ENCODE data around the gene TSPAN3. TPM values are rescaled to one million over a fixed set of nuclear protein-coding genes. Genes with fewer than 3 reads are reported as not detected.

The TSPAN3 gene
- total RNA-seq, 2 experiments from 2014 or later = 35.2 to 47.2 TPM

DNA sequence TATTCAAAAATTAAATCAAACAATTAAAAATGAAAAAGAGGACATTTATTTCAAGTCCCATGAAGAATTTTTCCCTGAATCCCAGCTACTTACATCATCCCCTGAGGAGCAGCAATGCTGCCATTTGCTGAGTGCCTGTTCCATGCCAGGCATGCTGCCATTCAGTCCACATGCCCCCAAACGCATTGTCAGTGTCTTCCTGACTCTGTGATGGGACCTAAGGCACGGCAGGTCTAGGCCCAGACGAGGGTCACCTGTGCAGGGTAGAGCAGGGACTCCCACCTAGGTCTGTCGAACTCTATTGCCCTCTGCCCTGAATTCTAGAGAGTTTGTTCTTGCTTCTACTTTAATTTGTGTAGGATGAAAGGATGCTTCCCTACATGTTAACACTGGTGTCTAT, 68.9 kb downstream of the TSPAN3 start:
- intact Hi-C loops (cut with micrococcal nuclease; ENCODE audit: unreplicated experiment) = loop anchor here (2.0 to 10.0 kb wide), 2 partner anchors 97 to 537 kb away; partner anchors contain the start of gene SCAPER
- Histone ChIP-seq H3K9me2 (ENCODE audit: insufficient read depth, low read length) (no peaks in the 10 kb centered on the region), H3K27ac (ENCODE audit: low read depth, low read length, poor library complexity, severe bottlenecking) (peak overlapping the region; percentile 58), H3K4me2 (ENCODE audit: low read length) (peak overlapping the region; percentile 57), H3K9me3 (ENCODE audit: low read length) (no peaks in the 10 kb centered on the region), H4K20me1 (ENCODE audit: insufficient read depth, low read length) (no peaks in the 10 kb centered on the region), H3K36me3 (ENCODE audit: insufficient read depth, low read length) (no peaks in the 10 kb centered on the region), H3K4me3 (ENCODE audit: low read depth, low read length, poor library complexity, severe bottlenecking) (no peak overlapping the region), H3K4me1 (ENCODE audit: insufficient read depth, low read length, poor library complexity, severe bottlenecking) (peaks cover 33% of the 10 kb centered on the region), H3K79me2 (ENCODE audit: insufficient read depth, low read depth, low read length) (no peaks in the 10 kb centered on the region), H2AFZ (ENCODE audit: low read length) (peak overlapping the region; percentile 66; the same call in 1 of the 2 replicates)
- CTCF ChIA-PET (ENCODE audit: unreplicated experiment) = interaction anchor here (0.5 kb wide), 1 partner anchor 14 kb away, joined by 3 read pairs; no protein-coding TSS in a partner anchor
- DNase-seq (ENCODE audit: low spot score) = no peak
- BruUV-seq (replicated peaks) = no TSS peak
- POLR2A ChIA-PET = no interaction called here
- TF ChIP-seq EZH2phosphoT487 (IDR thresholded peaks at IDR 0.05; ENCODE audit: borderline replicate concordance, low read depth, low read length) = no peak
- TF ChIP-seq, protein P1, sequence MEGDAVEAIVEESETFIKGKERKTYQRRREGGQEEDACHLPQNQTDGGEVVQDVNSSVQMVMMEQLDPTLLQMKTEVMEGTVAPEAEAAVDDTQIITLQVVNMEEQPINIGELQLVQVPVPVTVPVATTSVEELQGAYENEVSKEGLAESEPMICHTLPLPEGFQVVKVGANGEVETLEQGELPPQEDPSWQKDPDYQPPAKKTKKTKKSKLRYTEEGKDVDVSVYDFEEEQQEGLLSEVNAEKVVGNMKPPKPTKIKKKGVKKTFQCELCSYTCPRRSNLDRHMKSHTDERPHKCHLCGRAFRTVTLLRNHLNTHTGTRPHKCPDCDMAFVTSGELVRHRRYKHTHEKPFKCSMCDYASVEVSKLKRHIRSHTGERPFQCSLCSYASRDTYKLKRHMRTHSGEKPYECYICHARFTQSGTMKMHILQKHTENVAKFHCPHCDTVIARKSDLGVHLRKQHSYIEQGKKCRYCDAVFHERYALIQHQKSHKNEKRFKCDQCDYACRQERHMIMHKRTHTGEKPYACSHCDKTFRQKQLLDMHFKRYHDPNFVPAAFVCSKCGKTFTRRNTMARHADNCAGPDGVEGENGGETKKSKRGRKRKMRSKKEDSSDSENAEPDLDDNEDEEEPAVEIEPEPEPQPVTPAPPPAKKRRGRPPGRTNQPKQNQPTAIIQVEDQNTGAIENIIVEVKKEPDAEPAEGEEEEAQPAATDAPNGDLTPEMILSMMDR (conservative IDR thresholded peaks at IDR 0.05; ENCODE audit: low read length) = no peak

DNA sequence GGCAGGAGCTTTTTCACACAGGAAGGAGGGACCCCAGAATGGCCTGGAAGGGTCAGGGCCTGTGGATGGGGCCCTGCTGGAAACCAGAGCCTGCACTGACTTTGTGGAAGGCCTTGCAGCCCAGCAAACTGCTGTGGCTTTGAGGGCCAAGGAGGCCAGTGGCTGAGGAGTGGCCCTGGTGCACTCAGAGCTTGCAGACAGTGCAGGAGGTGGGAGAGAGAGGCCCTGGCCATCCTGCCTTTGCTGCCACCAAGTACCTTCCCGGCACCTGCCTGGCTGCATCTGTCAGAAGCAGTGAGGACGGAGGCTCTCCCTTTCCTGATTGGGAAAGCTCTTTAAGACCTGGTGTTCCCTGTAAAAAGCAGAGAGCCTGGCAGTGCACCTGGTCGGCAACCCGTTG, 69.6 kb downstream of the TSPAN3 start:
- H3K4me3 ChIP-seq (ENCODE audit: low read depth, low read length, poor library complexity, severe bottlenecking) = no peak overlapping the region
- CTCF ChIA-PET (ENCODE audit: unreplicated experiment) = no interaction called here

DNA sequence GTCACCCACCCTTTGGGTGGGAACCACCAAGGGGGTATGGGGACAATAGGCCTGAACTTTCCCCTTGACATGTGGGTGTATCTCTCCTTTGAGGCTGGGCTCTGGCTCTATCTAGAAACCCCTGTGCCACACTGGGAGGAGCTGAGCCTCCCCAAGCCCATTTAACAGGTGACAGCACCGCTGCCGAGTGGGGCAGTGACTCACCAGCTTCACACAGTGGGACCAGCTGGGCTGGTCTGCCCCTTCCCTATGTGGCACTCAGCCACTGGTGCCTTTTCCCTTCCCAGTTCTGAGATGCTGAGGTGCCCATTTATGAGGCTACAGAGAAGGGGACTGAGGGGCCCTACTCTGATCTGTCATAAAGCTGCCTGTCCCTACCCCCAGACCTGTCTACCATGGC, 70.9 kb downstream of the TSPAN3 start:
- Histone ChIP-seq H2AFZ (ENCODE audit: low read length) (no peak overlapping the region), H3K4me2 (ENCODE audit: low read length) (no peak overlapping the region), H3K9me3 (ENCODE audit: low read length) (no peaks in the 10 kb centered on the region), H3K36me3 (ENCODE audit: insufficient read depth, low read length) (no peaks in the 10 kb centered on the region), H3K4me3 (ENCODE audit: low read depth, low read length, poor library complexity, severe bottlenecking) (no peak overlapping the region), H3K27ac (ENCODE audit: low read depth, low read length, poor library complexity, severe bottlenecking) (no peak overlapping the region), H3K79me2 (ENCODE audit: insufficient read depth, low read depth, low read length) (no peaks in the 10 kb centered on the region), H3K4me1 (ENCODE audit: insufficient read depth, low read length, poor library complexity, severe bottlenecking) (peaks cover 36% of the 10 kb centered on the region), H4K20me1 (ENCODE audit: insufficient read depth, low read length) (no peaks in the 10 kb centered on the region), H3K9me2 (ENCODE audit: insufficient read depth, low read length) (no peaks in the 10 kb centered on the region)
- CTCF ChIA-PET (ENCODE audit: unreplicated experiment) = no interaction called here
- TF ChIP-seq EZH2phosphoT487 (IDR thresholded peaks at IDR 0.05; ENCODE audit: borderline replicate concordance, low read depth, low read length) = no peak
- TF ChIP-seq, protein P1 (conservative IDR thresholded peaks at IDR 0.05; ENCODE audit: low read length) = no peak
- DNase-seq (ENCODE audit: low spot score) = no peak
- intact Hi-C loops (cut with micrococcal nuclease; ENCODE audit: unreplicated experiment) = loop anchor here (10.0 kb wide), 1 partner anchor 95 kb away; the partner anchor contains the start of gene SCAPER
- POLR2A ChIA-PET = no interaction called here
- BruUV-seq (replicated peaks) = no TSS peak

More for the DNA sequence above, 69.6 kb downstream of the TSPAN3 start:
- Histone ChIP-seq H4K20me1 (ENCODE audit: insufficient read depth, low read length) (no peaks in the 10 kb centered on the region), H3K79me2 (ENCODE audit: insufficient read depth, low read depth, low read length) (no peaks in the 10 kb centered on the region), H2AFZ (ENCODE audit: low read length) (no peak overlapping the region), H3K9me3 (ENCODE audit: low read length) (no peaks in the 10 kb centered on the region), H3K27ac (ENCODE audit: low read depth, low read length, poor library complexity, severe bottlenecking) (no peak overlapping the region), H3K4me1 (ENCODE audit: insufficient read depth, low read length, poor library complexity, severe bottlenecking) (peaks cover 33% of the 10 kb centered on the region), H3K9me2 (ENCODE audit: insufficient read depth, low read length) (no peaks in the 10 kb centered on the region), H3K36me3 (ENCODE audit: insufficient read depth, low read length) (no peaks in the 10 kb centered on the region), H3K4me2 (ENCODE audit: low read length) (no peak overlapping the region)
- TF ChIP-seq, protein P1 (conservative IDR thresholded peaks at IDR 0.05; ENCODE audit: low read length) = no peak
- DNase-seq (ENCODE audit: low spot score) = no peak
- POLR2A ChIA-PET = no interaction called here
- intact Hi-C loops (cut with micrococcal nuclease; ENCODE audit: unreplicated experiment) = loop anchor here (10.0 kb wide), 1 partner anchor 97 kb away; the partner anchor contains the start of gene SCAPER
- BruUV-seq (replicated peaks) = no TSS peak

All from OCI-LY7 (cell line).